ENCODE measurements around the gene FLAD1. TPM values are rescaled to one million over a fixed set of nuclear protein-coding genes. Genes with fewer than 3 reads are reported as not detected.

The FLAD1 gene
- total RNA-seq, 1 donor from 2014 or later: 55.9 TPM

DNA sequence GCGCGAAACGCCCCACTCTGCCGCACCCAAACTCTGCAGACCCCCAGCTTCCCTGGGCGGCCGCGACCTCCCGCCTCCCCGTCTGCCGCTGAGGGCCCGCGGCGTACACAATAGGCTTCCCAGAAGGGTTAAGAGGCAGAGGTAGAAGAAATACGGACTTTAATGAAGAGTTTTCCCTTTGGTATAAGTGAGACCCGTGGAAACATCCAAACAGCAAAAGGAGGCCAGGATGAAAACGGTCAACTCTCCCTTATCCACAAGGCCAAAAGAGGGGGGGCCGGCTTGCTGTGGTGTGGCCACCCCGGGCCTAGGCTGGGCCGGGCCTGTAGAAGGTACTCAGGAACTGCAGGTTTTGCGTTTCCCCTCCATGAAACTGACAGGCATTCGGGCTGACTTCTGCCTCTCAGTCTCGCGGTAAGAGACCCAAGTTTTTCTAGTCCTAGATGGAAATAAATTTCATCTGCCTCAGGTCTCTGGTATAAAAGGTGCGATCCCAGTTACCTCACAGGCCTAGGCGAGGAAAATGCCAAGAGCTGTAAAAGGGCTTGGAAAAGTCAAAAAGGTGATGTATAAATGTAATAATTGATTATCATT lies 20.9 kb upstream of the FLAD1 start:
- H3K4me3 Mint-ChIP-seq (ENCODE audit: low read depth): peak overlapping the region; percentile 90
- TF ChIP-seq CTCF (IDR thresholded peaks at IDR 0.05; ENCODE audit: unreplicated experiment): no peak
- H3K9me3 Mint-ChIP-seq (ENCODE audit: low read depth): no peaks in the 10 kb centered on the region
- no peaks in the 10 kb centered on the region for H3K27me3 Mint-ChIP-seq
- peak overlapping the region; percentile 97 for H3K27ac Mint-ChIP-seq
- no peak for DNase-seq (ENCODE audit: low spot score, unreplicated experiment)
- peaks cover 16% of the 10 kb centered on the region for H3K4me1 Mint-ChIP-seq (ENCODE audit: low read depth)
- H3K36me3 Mint-ChIP-seq (ENCODE audit: insufficient read depth): peaks cover 6% of the 10 kb centered on the region

- no peak for DNase-seq (ENCODE audit: low spot score, unreplicated experiment)
- Mint-ChIP-seq H3K27me3 (no peaks in the 10 kb centered on the region), H3K4me1 (ENCODE audit: low read depth) (peaks cover 14% of the 10 kb centered on the region), H3K36me3 (ENCODE audit: insufficient read depth) (peaks cover 6% of the 10 kb centered on the region), H3K9me3 (ENCODE audit: low read depth) (no peaks in the 10 kb centered on the region), H3K27ac (peak overlapping the region; percentile 97), H3K4me3 (ENCODE audit: low read depth) (peak overlapping the region; percentile 90)
- TF ChIP-seq CTCF (IDR thresholded peaks at IDR 0.05; ENCODE audit: unreplicated experiment): no peak
Measured at GRCh38 chr1:154962795-154963330, 20.3 kb upstream of the FLAD1 start.

DNA sequence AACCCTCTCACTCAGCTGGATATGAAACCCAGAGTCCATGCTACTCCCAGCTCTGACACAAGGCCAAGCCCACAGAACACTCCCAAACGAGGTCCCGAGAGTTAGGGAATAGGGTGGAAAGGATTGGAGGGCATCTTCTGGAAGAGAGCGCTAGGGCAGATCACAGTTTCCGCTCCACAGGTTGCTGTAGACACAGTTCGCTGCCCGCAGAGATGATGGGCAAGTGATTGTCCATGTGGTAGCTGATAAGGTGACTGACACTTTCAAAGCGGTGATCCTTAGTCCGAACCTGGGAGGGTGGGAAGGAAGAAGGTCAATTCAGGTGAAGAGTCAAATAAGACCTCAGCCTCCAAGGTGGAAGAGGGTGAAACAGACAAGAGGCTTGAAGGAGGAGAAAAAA lies 19.5 kb upstream of the FLAD1 start:
- no peak overlapping the region for H3K4me3 Mint-ChIP-seq (ENCODE audit: low read depth)
- H3K27ac Mint-ChIP-seq: peak overlapping the region; percentile 91
- H3K4me1 Mint-ChIP-seq (ENCODE audit: low read depth): peaks cover 14% of the 10 kb centered on the region
- no peak for DNase-seq (ENCODE audit: low spot score, unreplicated experiment)
- no peak for TF ChIP-seq CTCF (IDR thresholded peaks at IDR 0.05; ENCODE audit: unreplicated experiment)
- peaks cover 8% of the 10 kb centered on the region for H3K36me3 Mint-ChIP-seq (ENCODE audit: insufficient read depth)
- no peaks in the 10 kb centered on the region for H3K27me3 Mint-ChIP-seq
- H3K9me3 Mint-ChIP-seq (ENCODE audit: low read depth): no peaks in the 10 kb centered on the region

GRCh38 chr1:154964359-154964758 lies 18.8 kb upstream of the FLAD1 start:
- TF ChIP-seq CTCF (IDR thresholded peaks at IDR 0.05; ENCODE audit: unreplicated experiment): no peak
- Mint-ChIP-seq H3K36me3 (ENCODE audit: insufficient read depth) (peaks cover 8% of the 10 kb centered on the region), H3K4me1 (ENCODE audit: low read depth) (peaks cover 15% of the 10 kb centered on the region)

GRCh38 chr1:154966111-154966510 lies 17.0 kb upstream of the FLAD1 start:
- Mint-ChIP-seq H3K27me3 (no peaks in the 10 kb centered on the region), H3K36me3 (ENCODE audit: insufficient read depth) (peaks cover 8% of the 10 kb centered on the region), H3K4me1 (ENCODE audit: low read depth) (peaks cover 15% of the 10 kb centered on the region), H3K9me3 (ENCODE audit: low read depth) (no peaks in the 10 kb centered on the region), H3K4me3 (ENCODE audit: low read depth) (no peak overlapping the region), H3K27ac (no peak overlapping the region)
- TF ChIP-seq CTCF (IDR thresholded peaks at IDR 0.05; ENCODE audit: unreplicated experiment): no peak
- DNase-seq (ENCODE audit: low spot score, unreplicated experiment): no peak

More at GRCh38 chr1:154964359-154964758, 18.8 kb upstream of the FLAD1 start:
- Mint-ChIP-seq H3K27me3 (no peaks in the 10 kb centered on the region), H3K27ac (no peak overlapping the region), H3K4me3 (ENCODE audit: low read depth) (no peak overlapping the region), H3K9me3 (ENCODE audit: low read depth) (no peaks in the 10 kb centered on the region)
- DNase-seq (ENCODE audit: low spot score, unreplicated experiment): no peak
